ENCODE data around the gene ZNF655. TPM values are rescaled to one million over a fixed set of nuclear protein-coding genes. Genes with fewer than 3 reads are reported as not detected.
A peak's percentile ranks its signal among the peaks of the same experiment; 100 is the strongest.

ZNF655 gene
- total and polyA plus RNA-seq, 2 experiments from 2014 or later = 36.5 to 70.0 TPM

GRCh38 chr7:99571768-99572167 is 13.3 kb downstream of the ZNF655 start:
- Histone ChIP-seq H3F3A (ENCODE audit: insufficient read depth) (peaks cover 48% of the 10 kb centered on the region), H4K20me1 (ENCODE audit: insufficient read depth) (no peaks in the 10 kb centered on the region; the same call in none of the 2 replicates), H3K79me2 (ENCODE audit: insufficient read depth) (peaks cover 48% of the 10 kb centered on the region), H3K36me3 (ENCODE audit: low read depth) (peaks cover 64% of the 10 kb centered on the region), H3K9me2 (ENCODE audit: insufficient read depth) (no peaks in the 10 kb centered on the region), H3K27ac (no peak overlapping the region), H3K4me3 (no peak overlapping the region), H3K4me1 (ENCODE audit: insufficient read depth) (no peaks in the 10 kb centered on the region), H3K27me3 (replicated peaks; ENCODE audit: insufficient read depth) (no peaks in the 10 kb centered on the region), H3K9ac (no peak overlapping the region), H3K4me2 (ENCODE audit: unreplicated experiment) (no peak overlapping the region), H3K9me3 (ENCODE audit: low read depth) (no peaks in the 10 kb centered on the region), H2AFZ (no peak overlapping the region)
- TF ChIP-seq EZH2 (IDR thresholded peaks at IDR 0.05; ENCODE audit: insufficient read depth, poor library complexity, severe bottlenecking) (no peak), EZH2phosphoT487 (IDR thresholded peaks at IDR 0.05; ENCODE audit: insufficient read depth, low read depth) (no peak)
- 94 to 96% methylated on average over 3 of the region's 3 CpGs for WGBS, 2 experiments (ENCODE audit: low coverage in 1 of 2, low lambda C conversion rate in 2 of 2, missing lambda C conversion rate in 2 of 2)
- in situ Hi-C loops (cut with MboI) = no loop called here
- no peak for DNase-seq

GRCh38 chr7:99573257-99573656 is 14.8 kb downstream of the ZNF655 start:
- Histone ChIP-seq H3K27ac (no peak overlapping the region), H3K36me3 (ENCODE audit: low read depth) (peaks cover 64% of the 10 kb centered on the region), H2AFZ (no peak overlapping the region), H3K4me1 (ENCODE audit: insufficient read depth) (no peaks in the 10 kb centered on the region), H3K4me2 (ENCODE audit: unreplicated experiment) (no peak overlapping the region), H3K79me2 (ENCODE audit: insufficient read depth) (peaks cover 33% of the 10 kb centered on the region), H4K20me1 (ENCODE audit: insufficient read depth) (no peaks in the 10 kb centered on the region; the same call in none of the 2 replicates), H3K4me3 (no peak overlapping the region), H3K9me3 (ENCODE audit: low read depth) (no peaks in the 10 kb centered on the region), H3K27me3 (replicated peaks; ENCODE audit: insufficient read depth) (no peaks in the 10 kb centered on the region), H3K9ac (no peak overlapping the region), H3K9me2 (ENCODE audit: insufficient read depth) (no peaks in the 10 kb centered on the region), H3F3A (ENCODE audit: insufficient read depth) (peaks cover 60% of the 10 kb centered on the region)
- TF ChIP-seq EZH2 (IDR thresholded peaks at IDR 0.05; ENCODE audit: insufficient read depth, poor library complexity, severe bottlenecking) = no peak
- in situ Hi-C loops (cut with MboI) = no loop called here
- DNase-seq = no peak
- 93 to 100% methylated on average over 1 of the region's 1 CpG for WGBS, 2 experiments (ENCODE audit: low coverage in 1 of 2, low lambda C conversion rate in 2 of 2, missing lambda C conversion rate in 2 of 2)

GRCh38 chr7:99576251-99576650 is 17.8 kb downstream of the ZNF655 start:
- Histone ChIP-seq H3K4me1 (ENCODE audit: insufficient read depth) (no peaks in the 10 kb centered on the region), H3K9me2 (ENCODE audit: insufficient read depth) (no peaks in the 10 kb centered on the region), H4K20me1 (ENCODE audit: insufficient read depth) (no peaks in the 10 kb centered on the region; the same call in 1 of the 2 replicates), H3K9ac (no peak overlapping the region), H3K9me3 (ENCODE audit: low read depth) (no peaks in the 10 kb centered on the region), H3K27ac (no peak overlapping the region), H3K79me2 (ENCODE audit: insufficient read depth) (0 out of 2 replicates have a peak, but pooled peaks cover 5% of the 10 kb centered on the region), H3K4me2 (ENCODE audit: unreplicated experiment) (no peak overlapping the region), H3K36me3 (ENCODE audit: low read depth) (peaks cover 35% of the 10 kb centered on the region), H3F3A (ENCODE audit: insufficient read depth) (peaks cover 73% of the 10 kb centered on the region), H3K4me3 (no peak overlapping the region), H2AFZ (no peak overlapping the region), H3K27me3 (replicated peaks; ENCODE audit: insufficient read depth) (no peaks in the 10 kb centered on the region)
- DNase-seq = no peak
- in situ Hi-C loops (cut with MboI) = no loop called here
- 76% methylated on average over 3 of the region's 3 CpGs for WGBS, 2 experiments (ENCODE audit: low coverage in 1 of 2, low lambda C conversion rate in 2 of 2, missing lambda C conversion rate in 2 of 2)
- TF ChIP-seq EZH2phosphoT487 (IDR thresholded peaks at IDR 0.05; ENCODE audit: insufficient read depth, low read depth) = no peak
- no peak for TF ChIP-seq EZH2 (IDR thresholded peaks at IDR 0.05; ENCODE audit: insufficient read depth, poor library complexity, severe bottlenecking)

DNA sequence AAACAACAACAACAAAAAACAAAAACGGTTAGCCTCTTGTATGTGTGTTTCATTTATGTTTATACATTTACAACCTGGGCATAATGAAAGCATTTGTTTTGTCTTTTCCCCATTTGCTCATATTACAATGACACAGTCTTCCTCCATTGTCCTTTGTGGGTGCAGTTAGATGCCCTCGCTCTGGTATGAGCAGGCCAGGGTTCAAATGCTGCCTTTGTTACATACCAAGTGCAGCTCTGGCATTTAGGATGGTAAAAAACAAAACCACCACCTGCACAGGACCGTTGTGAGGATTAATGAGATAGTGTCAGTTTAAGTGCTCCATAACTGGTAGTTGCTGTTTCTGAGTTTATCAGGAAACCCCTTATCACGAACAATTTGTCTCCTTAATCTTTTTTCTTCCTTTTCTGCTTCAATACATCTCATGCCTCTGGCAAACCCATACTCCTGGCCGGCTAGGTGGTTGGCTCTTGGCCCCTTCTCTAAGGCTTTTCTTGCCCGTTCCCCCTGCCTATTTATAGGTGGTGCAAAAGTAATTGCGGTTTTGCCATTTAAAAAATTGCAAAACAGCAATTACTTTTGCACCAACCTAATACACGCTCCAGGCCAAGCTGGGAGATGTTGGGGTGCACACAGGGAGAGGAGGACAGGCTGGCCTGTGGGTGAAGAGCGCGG is 21.0 kb downstream of the ZNF655 start:
- Histone ChIP-seq H3K4me3 (peak overlapping the region; percentile 77), H3K9ac (peak overlapping the region; percentile 66), H3K27ac (no peak overlapping the region), H3K36me3 (ENCODE audit: low read depth) (peaks cover 6% of the 10 kb centered on the region; the same call in 1 of the 2 replicates), H3K4me2 (ENCODE audit: unreplicated experiment) (peak overlapping the region; percentile 92), H2AFZ (peak overlapping the region; percentile 88), H3K79me2 (ENCODE audit: insufficient read depth) (no peaks in the 10 kb centered on the region), H4K20me1 (ENCODE audit: insufficient read depth) (no peaks in the 10 kb centered on the region), H3K4me1 (ENCODE audit: insufficient read depth) (no peaks in the 10 kb centered on the region), H3K9me2 (ENCODE audit: insufficient read depth) (no peaks in the 10 kb centered on the region), H3K9me3 (ENCODE audit: low read depth) (no peaks in the 10 kb centered on the region), H3K27me3 (replicated peaks; ENCODE audit: insufficient read depth) (no peaks in the 10 kb centered on the region), H3F3A (ENCODE audit: insufficient read depth) (peaks cover 48% of the 10 kb centered on the region)
- DNase-seq = no peak
- in situ Hi-C loops (cut with MboI) = no loop called here
- 58 to 72% methylated on average over 10 of the region's 10 CpGs for whole genome bisulfite sequencing, 2 experiments (ENCODE audit: low coverage in 1 of 2, low lambda C conversion rate in 2 of 2, missing lambda C conversion rate in 2 of 2)
- TF ChIP-seq EZH2phosphoT487 (IDR thresholded peaks at IDR 0.05; ENCODE audit: insufficient read depth, low read depth) (no peak), EZH2 (IDR thresholded peaks at IDR 0.05; ENCODE audit: insufficient read depth, poor library complexity, severe bottlenecking) (no peak)

Data from GM23248 (cell line).